ENCODE results near the gene AKAP12. TPM values are rescaled to one million over a fixed set of nuclear protein-coding genes. Genes with fewer than 3 reads are reported as not detected.

The AKAP12 gene
- total and polyA plus RNA-seq, 2 experiments from 2014 or later: 90.1 to 137 TPM

GRCh38 chr6:151338651-151339200 is 99.0 kb downstream of the AKAP12 start (continued):
- TF ChIP-seq REST (IDR thresholded peaks at IDR 0.05; ENCODE audit: unreplicated experiment) (no peak), POLR2AphosphoS5 (IDR thresholded peaks at IDR 0.05; ENCODE audit: low read depth) (no peak)

- no peaks in the 10 kb centered on the region for H3K4me1 ChIP-seq (ENCODE audit: insufficient read depth)
- no peak overlapping the region for H3K4me2 ChIP-seq
- Mint-ChIP-seq H3K27ac (no peak overlapping the region), H3K4me1 (no peaks in the 10 kb centered on the region), H3K27me3 (ENCODE audit: insufficient read depth, low read depth, poor library complexity) (peaks cover 3% of the 10 kb centered on the region), H3K36me3 (ENCODE audit: low read depth) (0 out of 3 replicates have a peak, but pooled peaks cover 5% of the 10 kb centered on the region), H3K9me3 (no peaks in the 10 kb centered on the region), H3K4me3 (no peak overlapping the region)
- H3K79me2 ChIP-seq (replicated peaks; ENCODE audit: insufficient read depth): peaks cover 40% of the 10 kb centered on the region
- H2AFZ ChIP-seq: no peak overlapping the region
- no peaks in the 10 kb centered on the region for H3K27me3 ChIP-seq (ENCODE audit: insufficient read depth)
- DNase-seq (ENCODE audit: low spot score) (no peak), ATAC-seq (no peak)
- 0 out of 2 replicates have a peak, but pooled peaks cover 4% of the 10 kb centered on the region for H3F3A ChIP-seq (replicated peaks; ENCODE audit: low read depth)
- H3K36me3 ChIP-seq (ENCODE audit: insufficient read depth): 0 out of 2 replicates have a peak, but pooled peaks cover 3% of the 10 kb centered on the region
- no peaks in the 10 kb centered on the region for H3K9me2 ChIP-seq (ENCODE audit: insufficient read depth)
- H4K20me1 ChIP-seq (replicated peaks; ENCODE audit: insufficient read depth): peaks cover 13% of the 10 kb centered on the region
- H3K27ac ChIP-seq (ENCODE audit: low read depth): no peak overlapping the region
- no peak overlapping the region for H3K4me3 ChIP-seq
- TF ChIP-seq EZH2phosphoT487 (IDR thresholded peaks at IDR 0.05; ENCODE audit: unreplicated experiment) (no peak), EZH2 (IDR thresholded peaks at IDR 0.05; ENCODE audit: low read depth, unreplicated experiment) (no peak), ZNF331 (CRISPR knock-in tag; IDR thresholded peaks at IDR 0.05; ENCODE audit: low read depth) (no peak), JUNB (IDR thresholded peaks at IDR 0.05; ENCODE audit: unreplicated experiment) (no peak), POLR2AphosphoS5 (IDR thresholded peaks at IDR 0.05; ENCODE audit: low read depth) (no peak), CTCF (conservative IDR thresholded peaks at IDR 0.05; ENCODE audit: low read depth in 2 of 2) (no peak), REST (IDR thresholded peaks at IDR 0.05; ENCODE audit: unreplicated experiment) (no peak), NANOG (IDR thresholded peaks at IDR 0.05; ENCODE audit: borderline replicate concordance) (no peak), CREB1 (CRISPR knock-in tag; IDR thresholded peaks at IDR 0.05; ENCODE audit: low read depth) (no peak), STAT1 (IDR thresholded peaks at IDR 0.05; ENCODE audit: unreplicated experiment) (no peak)
Observed at GRCh38 chr6:151339369-151339768, 99.6 kb downstream of the AKAP12 start.

Data from GM23338 (cell line).